Retinal pigment epithelial cell (primary cell): ENCODE measurements around the gene FAF1.

Experiments used
- DNase-seq: peaks from one replicate; pipeline ENCODE4 v3.0.0-alpha.2; 2010; ENCODE audit warnings: low read depth
- H3K4me3 ChIP-seq: 2 replicates; pipeline ENCODE4 v1.5.1; 2011; ENCODE audit warnings: mild to moderate bottlenecking, low read length, control low read depth, moderate library complexity
- CTCF ChIP-seq: conservative IDR thresholded peaks from 2 replicates; pipeline ENCODE4 v1.5.1; 2011; ENCODE audit warnings: low read depth, low read length, control low read depth, inconsistent platforms

Gene FAF1

GRCh38 chr1:50857702-50858101 lies 102.4 kb downstream of the FAF1 start:
- TF ChIP-seq CTCF, result no peak
- DNase-seq, result no peak

GRCh38 chr1:50853325-50853724 lies 106.7 kb downstream of the FAF1 start:
- TF ChIP-seq CTCF, result no peak
- DNase-seq, result no peak
- H3K4me3 ChIP-seq, result no peak overlapping the region

More at GRCh38 chr1:50857702-50858101, 102.4 kb downstream of the FAF1 start:
- no peak overlapping the region for H3K4me3 ChIP-seq

DNA sequence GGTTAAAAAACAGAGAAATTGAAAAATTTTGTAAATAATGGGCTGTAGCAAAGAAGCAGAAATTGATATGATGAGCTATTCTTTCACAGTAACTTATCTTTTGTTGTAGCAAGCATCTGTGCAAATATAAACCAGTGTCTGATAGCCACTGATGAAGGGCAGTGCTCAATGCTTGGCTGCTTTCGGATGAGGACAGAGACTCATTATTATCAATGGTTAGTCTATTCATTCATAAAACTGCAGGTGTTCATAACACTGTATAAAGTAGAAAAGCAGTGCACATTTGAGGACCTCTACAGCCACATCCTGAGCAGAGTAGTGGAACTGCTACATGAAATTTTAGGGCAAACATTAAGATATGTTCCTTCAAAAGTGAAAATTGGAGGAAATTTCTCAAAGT lies 107.2 kb downstream of the FAF1 start:
- no peak for TF ChIP-seq CTCF
- H3K4me3 ChIP-seq, result no peak overlapping the region
- no peak for DNase-seq

- H3K4me3 ChIP-seq, result no peak overlapping the region
- TF ChIP-seq CTCF, result no peak
- no peak for DNase-seq
Observed at GRCh38 chr1:50851466-50851865, 108.6 kb downstream of the FAF1 start.

- H3K4me3 ChIP-seq, result no peak overlapping the region
- TF ChIP-seq CTCF, result no peak
- no peak for DNase-seq
Observed at GRCh38 chr1:50851034-50851433, 109.0 kb downstream of the FAF1 start.

GRCh38 chr1:50847303-50847702 lies 112.8 kb downstream of the FAF1 start:
- TF ChIP-seq CTCF, result no peak
- DNase-seq, result no peak
- H3K4me3 ChIP-seq, result no peak overlapping the region

DNA sequence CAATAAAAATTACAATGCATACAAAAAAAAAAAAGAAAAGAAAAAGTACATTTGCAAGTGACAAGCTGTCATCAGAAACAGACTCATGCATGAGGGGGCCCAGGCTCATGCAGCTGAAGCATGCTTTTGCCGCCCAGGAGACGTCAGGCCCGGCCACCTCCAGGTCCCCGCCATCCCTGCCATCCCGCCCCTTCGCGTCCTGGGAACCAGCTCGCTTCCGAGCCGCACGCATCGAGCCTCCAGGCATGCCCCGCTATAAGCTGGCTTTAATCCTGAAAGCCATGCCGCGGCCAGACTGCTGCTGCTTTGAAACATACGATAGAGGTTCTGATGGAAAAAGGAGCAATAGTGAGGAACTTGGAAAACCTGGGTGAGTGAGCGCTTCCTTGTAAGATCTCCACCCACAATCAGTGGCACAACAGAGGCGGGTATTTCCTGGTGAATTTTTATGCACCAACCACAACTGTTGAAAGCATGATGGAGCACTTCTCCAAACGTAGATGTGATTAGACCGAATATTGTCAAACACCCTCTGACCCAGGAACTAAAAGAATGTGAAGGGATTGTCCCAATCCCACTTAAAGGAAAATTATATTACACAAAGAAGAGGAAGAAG lies 113.7 kb downstream of the FAF1 start:
- H3K4me3 ChIP-seq, result no peak overlapping the region
- no peak for TF ChIP-seq CTCF
- DNase-seq, result no peak
